T-helper 2 cell treated with Interferon-gamma antibody and Interleukin-4, amounts not matched to agents 5 μg/mL and 100 μg/mL, for 36 hours (primary cell): ENCODE data around the gene KCNJ6.
"Not testable (repeated sequence)": the region's sequence is repeated elsewhere in the genome, so short reads cannot be mapped to it uniquely, and the experiment has no call there.

Experiments
- DNase-seq: peaks from one replicate; pipeline ENCODE4 v3.0.0; 2021; ENCODE audit warnings: low spot score
- H3K27ac Mint-ChIP-seq: one replicate; pipeline ENCODE4 v1.8.0; 2021; ENCODE audit warnings: mild to moderate bottlenecking, mixed read lengths
- H3K27me3 Mint-ChIP-seq: one replicate; pipeline ENCODE4 v1.8.0; 2021; ENCODE audit warnings: low read depth, mixed read lengths
- H3K36me3 Mint-ChIP-seq: one replicate; pipeline ENCODE4 v1.8.0; 2021; ENCODE audit warnings: low read depth, mixed read lengths
- H3K4me1 Mint-ChIP-seq: one replicate; pipeline ENCODE4 v1.8.0; 2021; ENCODE audit warnings: low read depth, mixed read lengths
- H3K4me3 Mint-ChIP-seq: one replicate; pipeline ENCODE4 v1.8.0; 2022; ENCODE audit warnings: mild to moderate bottlenecking, moderate library complexity, mixed read lengths
- H3K9me3 Mint-ChIP-seq: one replicate; pipeline ENCODE4 v1.8.0; 2021; ENCODE audit warnings: mixed read lengths

KCNJ6 gene

DNA sequence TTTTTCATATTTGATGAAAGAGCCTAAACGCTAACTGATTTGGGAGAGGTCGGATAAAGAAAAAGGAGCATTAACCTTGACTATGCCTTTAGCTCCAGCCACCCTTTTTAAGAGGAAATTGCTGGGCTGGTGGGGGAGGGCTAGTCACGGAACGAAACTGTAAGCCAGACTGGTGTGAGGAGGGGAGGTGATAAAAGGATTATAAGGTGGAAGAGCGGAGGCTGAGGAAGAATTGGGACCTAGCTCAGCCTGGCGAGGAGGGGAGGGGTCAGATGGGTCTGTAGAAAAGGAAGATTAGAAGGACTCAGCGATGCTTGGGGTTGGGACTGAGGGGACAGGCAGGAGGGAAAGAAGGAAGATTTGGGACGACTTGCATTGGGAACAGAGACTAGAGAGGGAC lies 325.4 kb downstream of the KCNJ6 start:
- DNase-seq, H3K9me3 Mint-ChIP-seq, H3K27ac Mint-ChIP-seq, H3K4me1 Mint-ChIP-seq, H3K36me3 Mint-ChIP-seq, H3K4me3 Mint-ChIP-seq, H3K27me3 Mint-ChIP-seq: not testable (repeated sequence)

DNA sequence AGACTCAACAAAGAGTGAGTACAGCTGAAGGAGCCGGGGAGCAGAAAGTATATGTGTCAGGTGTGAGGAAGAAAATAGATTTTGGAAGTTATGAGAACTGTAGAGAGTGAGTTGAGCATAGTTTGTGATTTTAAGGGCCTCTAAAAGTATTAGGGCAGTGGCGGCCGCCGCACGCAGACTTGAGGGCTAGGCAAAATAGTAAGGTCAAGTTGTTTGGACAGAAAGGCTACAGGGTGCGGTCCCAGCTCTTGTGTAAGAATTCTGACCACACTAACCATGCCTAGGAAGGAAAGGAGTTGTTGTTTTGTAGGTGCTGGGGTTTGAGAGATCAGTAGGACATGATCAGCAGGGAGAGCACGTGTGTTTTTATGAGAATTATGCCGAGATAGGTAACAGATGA lies 327.6 kb downstream of the KCNJ6 start:
- not testable (repeated sequence) for H3K4me1 Mint-ChIP-seq, H3K27me3 Mint-ChIP-seq, H3K9me3 Mint-ChIP-seq, H3K27ac Mint-ChIP-seq, H3K36me3 Mint-ChIP-seq, DNase-seq, H3K4me3 Mint-ChIP-seq

DNA sequence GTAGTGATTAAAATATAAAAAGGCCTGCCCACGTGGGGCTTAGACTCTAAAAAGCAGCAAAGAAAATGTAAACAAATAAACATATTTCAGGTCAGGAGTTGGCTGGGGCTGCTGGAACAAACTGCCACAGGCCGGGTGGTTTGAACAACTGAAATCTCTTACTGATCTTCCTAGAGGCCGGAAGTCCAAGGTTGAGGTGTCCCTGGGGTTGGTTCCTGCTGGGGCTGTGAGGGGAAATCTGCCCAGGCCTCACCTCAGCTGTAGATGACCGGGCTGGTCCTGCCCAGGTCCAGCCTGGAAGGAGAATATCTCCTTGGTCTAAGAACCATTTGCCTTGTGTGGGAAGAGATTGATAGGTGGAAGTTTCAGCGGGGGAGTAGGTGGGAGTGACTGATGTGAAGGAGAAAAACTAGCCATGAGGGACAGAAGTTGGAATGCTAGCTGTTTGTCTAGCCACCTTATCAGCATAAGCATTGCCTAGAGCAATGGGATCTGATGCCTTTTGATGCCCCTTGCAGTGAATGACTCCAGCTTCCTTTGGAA lies 328.6 kb downstream of the KCNJ6 start:
- H3K27ac Mint-ChIP-seq, result no peak overlapping the region
- no peaks in the 10 kb centered on the region for H3K4me1 Mint-ChIP-seq
- no peaks in the 10 kb centered on the region for H3K9me3 Mint-ChIP-seq
- DNase-seq, result no peak
- H3K4me3 Mint-ChIP-seq, result no peak overlapping the region
- H3K36me3 Mint-ChIP-seq, result no peaks in the 10 kb centered on the region
- H3K27me3 Mint-ChIP-seq, result peaks cover 4% of the 10 kb centered on the region

DNA sequence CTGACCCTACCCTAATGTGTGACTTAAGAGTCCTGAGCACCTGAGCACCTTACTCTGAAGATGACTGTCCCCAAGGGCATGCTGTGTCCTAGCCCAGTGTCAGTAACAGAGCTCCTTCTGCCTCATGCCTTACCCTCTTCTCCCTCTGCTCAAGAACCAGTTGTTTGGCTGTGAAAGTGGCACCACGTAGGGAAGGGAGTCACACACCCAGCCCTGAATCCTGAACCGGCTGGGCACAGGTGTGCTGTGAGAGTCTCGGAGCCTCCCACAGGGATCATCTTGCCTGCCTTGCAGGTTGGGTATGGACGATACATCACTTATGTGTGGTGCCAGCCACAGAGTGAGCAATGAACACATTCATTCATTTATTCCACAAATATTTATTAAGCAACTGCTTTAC lies 329.1 kb downstream of the KCNJ6 start:
- Mint-ChIP-seq H3K27ac (no peak overlapping the region), H3K9me3 (no peaks in the 10 kb centered on the region), H3K27me3 (peaks cover 4% of the 10 kb centered on the region), H3K4me3 (no peak overlapping the region), H3K4me1 (no peaks in the 10 kb centered on the region), H3K36me3 (no peaks in the 10 kb centered on the region)
- no peak for DNase-seq

DNA sequence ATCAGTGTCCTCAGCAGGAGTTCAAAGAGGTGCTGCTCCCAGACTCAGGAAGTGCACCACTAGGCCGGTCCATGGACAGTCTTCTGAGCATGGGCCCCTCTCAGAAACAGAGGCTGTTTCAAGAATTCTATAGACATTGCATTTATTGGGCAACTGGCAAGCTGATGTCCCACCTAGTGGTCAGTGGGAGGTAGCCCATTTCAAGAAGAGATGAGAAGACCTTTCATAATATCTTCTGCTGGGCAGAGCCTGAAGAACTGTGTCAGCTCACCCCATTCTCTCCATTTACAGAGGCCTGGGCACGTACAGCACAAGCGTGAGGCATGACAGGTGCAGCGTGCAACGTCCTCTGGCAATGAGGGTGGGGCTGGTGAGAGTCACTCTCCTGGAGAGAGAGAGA lies 333.7 kb downstream of the KCNJ6 start:
- DNase-seq, result no peak
- H3K27me3 Mint-ChIP-seq, result peaks cover 17% of the 10 kb centered on the region
- H3K4me3 Mint-ChIP-seq, result no peak overlapping the region
- H3K4me1 Mint-ChIP-seq, result no peaks in the 10 kb centered on the region
- H3K9me3 Mint-ChIP-seq, result peaks cover 17% of the 10 kb centered on the region
- no peak overlapping the region for H3K27ac Mint-ChIP-seq
- peaks cover 2% of the 10 kb centered on the region for H3K36me3 Mint-ChIP-seq

DNA sequence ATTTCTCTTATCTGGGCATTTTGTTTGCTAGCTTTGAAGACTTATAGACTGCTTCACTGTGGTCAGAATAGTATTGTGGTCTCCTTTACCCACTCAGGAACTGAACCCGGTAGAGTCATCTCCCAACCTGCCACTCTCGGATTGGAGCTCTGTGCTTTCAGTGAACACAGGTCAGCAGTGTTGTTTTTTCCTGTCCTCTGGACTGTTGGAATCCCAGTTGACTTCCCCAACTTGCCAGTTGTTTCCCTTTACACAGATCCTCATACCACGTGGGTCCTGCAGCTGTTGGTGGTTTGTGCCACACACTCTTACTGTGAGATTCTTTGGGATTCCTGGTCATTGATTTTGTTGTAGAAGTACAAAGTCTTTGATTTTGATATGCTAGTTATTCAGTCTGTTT lies 335.6 kb downstream of the KCNJ6 start:
- Mint-ChIP-seq H3K27me3 (peaks cover 13% of the 10 kb centered on the region), H3K4me3 (no peak overlapping the region), H3K36me3 (peaks cover 2% of the 10 kb centered on the region), H3K4me1 (no peaks in the 10 kb centered on the region), H3K27ac (no peak overlapping the region), H3K9me3 (peaks cover 17% of the 10 kb centered on the region)
- DNase-seq, result no peak

DNA sequence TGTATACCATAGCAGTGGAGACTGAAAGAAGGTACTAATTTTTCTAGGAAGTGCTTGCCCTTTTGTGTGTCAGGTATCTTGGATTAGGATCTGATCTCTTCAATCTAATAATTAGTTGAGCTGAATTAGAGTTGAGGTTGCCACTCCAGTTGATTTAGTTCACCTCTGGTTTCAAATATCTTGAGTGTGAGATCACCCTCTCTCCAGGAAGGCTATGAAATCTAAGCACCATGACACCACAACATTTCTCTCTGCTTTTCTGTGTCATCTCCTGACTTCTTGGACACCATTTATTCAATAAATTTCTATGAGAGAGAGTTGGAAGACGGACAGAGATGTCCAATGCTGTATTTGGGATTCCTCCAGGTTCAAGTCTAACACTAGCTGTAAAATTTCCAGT lies 336.9 kb downstream of the KCNJ6 start:
- Mint-ChIP-seq H3K4me1 (no peaks in the 10 kb centered on the region), H3K27me3 (peaks cover 13% of the 10 kb centered on the region), H3K27ac (no peak overlapping the region), H3K36me3 (peaks cover 2% of the 10 kb centered on the region), H3K9me3 (peaks cover 17% of the 10 kb centered on the region), H3K4me3 (no peak overlapping the region)
- no peak for DNase-seq

DNA sequence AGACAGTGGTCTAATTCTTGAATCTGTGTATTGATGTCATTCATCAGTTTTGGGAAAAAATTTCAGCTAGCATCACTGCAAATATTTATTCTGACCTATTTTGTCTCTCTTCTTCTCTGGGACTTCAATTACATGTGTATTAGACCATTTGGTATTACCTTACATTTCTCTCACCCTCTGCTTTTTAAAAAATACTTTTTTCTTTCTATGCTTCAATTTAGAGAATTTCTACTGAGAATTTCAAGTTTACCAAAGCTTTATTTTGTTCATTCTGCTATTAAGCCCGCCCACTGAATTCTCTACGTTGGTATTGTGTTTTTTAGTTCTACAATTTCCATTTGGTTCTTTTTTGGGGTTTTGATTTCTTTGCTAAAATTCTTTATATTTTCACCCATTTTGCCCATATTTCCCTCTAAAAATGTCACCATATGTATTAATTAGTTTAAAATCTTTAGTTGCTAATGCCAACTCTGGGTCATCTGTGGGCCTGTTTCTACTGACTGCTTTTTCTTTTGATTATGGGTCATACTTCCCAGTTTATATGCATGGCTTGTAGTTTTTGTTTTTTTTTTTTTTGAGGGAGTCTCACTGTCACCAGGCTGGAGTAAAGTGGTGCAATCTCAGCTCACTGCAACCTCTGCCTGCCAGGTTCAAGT lies 337.7 kb downstream of the KCNJ6 start:
- no peak for DNase-seq
- Mint-ChIP-seq H3K4me1 (no peaks in the 10 kb centered on the region), H3K27ac (no peak overlapping the region), H3K36me3 (peaks cover 2% of the 10 kb centered on the region), H3K4me3 (no peak overlapping the region), H3K9me3 (peaks cover 17% of the 10 kb centered on the region), H3K27me3 (peaks cover 13% of the 10 kb centered on the region)

DNA sequence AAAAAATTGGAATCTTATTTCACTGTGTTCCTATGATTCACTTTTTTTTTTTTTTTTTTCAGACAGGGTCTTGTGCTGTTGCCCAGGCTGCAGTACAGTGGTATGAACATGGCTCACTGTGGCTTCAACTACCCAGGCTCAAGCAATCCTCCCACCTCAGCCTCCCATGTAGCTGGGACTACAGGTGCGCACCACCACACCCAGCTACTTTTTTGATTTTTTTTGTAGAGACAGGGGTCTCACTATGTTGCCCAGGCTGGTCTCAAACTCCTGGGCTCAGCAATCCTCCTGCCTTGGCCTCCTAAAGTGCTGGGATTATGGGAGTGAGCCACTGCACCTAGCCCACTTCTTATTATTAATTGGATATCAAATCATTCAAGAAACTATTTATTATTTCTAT lies 339.3 kb downstream of the KCNJ6 start:
- H3K4me1 Mint-ChIP-seq, H3K27ac Mint-ChIP-seq, DNase-seq, H3K36me3 Mint-ChIP-seq, H3K4me3 Mint-ChIP-seq: not testable (repeated sequence)
- Mint-ChIP-seq H3K27me3 (peaks cover 15% of the 10 kb centered on the region), H3K9me3 (peaks cover 17% of the 10 kb centered on the region)

DNA sequence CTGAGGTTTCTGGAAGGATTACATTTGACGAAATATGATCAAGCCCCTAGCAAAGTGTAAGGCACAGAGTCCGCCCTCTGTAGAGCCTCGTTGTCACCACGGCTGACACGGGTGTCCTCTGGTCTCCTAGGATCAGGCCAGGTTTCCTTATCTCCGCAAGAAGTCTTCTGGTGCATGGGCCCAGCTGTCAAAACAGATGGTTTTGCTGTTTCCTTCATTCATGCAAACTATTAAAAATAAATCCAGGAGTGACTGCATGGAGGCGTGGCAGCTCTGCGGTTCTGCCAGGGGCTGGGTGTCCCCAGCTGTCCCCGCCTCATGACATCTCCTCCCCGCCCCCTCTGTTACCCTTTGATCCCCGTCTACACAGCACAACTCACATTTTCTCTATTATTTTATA lies 340.7 kb downstream of the KCNJ6 start:
- DNase-seq, result no peak
- H3K36me3 Mint-ChIP-seq, result peaks cover 2% of the 10 kb centered on the region
- H3K9me3 Mint-ChIP-seq, result peaks cover 17% of the 10 kb centered on the region
- peaks cover 17% of the 10 kb centered on the region for H3K27me3 Mint-ChIP-seq
- H3K4me1 Mint-ChIP-seq, result no peaks in the 10 kb centered on the region
- H3K27ac Mint-ChIP-seq, result no peak overlapping the region
- no peak overlapping the region for H3K4me3 Mint-ChIP-seq

DNA sequence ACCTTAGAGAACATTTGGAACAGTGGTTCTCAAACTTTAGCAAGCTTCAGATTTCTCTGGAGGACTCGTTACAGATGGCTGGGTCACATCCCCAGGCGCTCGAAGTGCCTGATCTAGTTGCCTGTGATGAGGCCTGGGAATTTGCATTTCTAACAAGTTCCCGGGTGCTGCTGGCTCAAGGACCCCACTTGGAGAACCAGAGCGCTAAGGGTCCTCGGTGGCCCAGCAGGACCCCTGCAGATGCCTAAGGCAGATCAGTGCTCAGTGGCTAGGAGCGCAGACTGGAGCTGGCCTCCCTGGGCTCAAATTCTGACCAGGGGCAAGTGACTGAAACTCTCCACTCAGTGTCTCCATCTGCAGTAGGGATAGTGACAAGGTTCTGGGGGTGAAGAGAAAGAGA lies 341.5 kb downstream of the KCNJ6 start:
- Mint-ChIP-seq H3K27ac (no peak overlapping the region), H3K4me1 (no peaks in the 10 kb centered on the region), H3K27me3 (peaks cover 17% of the 10 kb centered on the region)

DNA sequence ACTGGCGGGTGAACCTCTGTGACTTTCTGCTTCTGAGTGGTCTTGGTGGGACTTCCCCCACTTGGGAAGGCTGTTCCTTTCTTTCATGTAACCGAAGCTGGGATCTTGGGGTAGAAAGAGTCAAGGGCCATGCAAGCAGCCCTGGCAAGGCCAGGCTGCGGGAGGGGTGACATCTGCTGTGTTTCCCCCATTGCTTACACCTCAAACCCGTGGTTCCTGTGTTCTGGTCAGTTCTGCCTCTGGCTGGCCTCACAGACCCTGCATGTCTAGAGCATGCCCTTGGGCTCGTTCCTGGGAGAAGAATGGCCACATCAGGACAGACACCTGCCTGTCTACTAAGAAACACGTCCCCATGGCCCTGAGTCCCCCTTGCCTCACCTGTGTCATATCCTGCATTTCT lies 341.9 kb downstream of the KCNJ6 start:
- H3K9me3 Mint-ChIP-seq, result peaks cover 14% of the 10 kb centered on the region
- H3K27ac Mint-ChIP-seq, result no peak overlapping the region
- H3K27me3 Mint-ChIP-seq, result peaks cover 17% of the 10 kb centered on the region

More for the DNA sequence above, 341.5 kb downstream of the KCNJ6 start:
- DNase-seq, result no peak
- Mint-ChIP-seq H3K4me3 (no peak overlapping the region), H3K36me3 (peaks cover 2% of the 10 kb centered on the region), H3K9me3 (peaks cover 17% of the 10 kb centered on the region)

DNA sequence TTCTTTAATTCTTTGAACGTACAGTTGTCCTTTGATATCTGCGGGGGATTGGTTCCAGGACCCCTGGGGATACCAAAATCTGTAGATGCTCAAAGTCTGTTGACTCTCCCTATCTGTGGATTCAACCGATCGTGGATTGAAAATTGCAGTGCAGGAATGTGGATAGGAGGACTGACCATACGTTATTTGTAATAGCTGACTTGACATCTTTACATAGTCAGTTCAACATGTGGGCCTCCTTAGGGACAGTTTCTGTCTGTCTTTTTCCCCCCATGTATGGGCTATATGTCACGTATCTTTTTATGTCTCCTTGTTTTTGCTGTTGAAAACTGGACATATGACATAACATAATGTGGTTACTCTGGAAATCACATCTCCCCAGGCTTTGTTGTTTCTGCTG lies 344.8 kb downstream of the KCNJ6 start:
- no peaks in the 10 kb centered on the region for H3K36me3 Mint-ChIP-seq
- H3K9me3 Mint-ChIP-seq, result no peaks in the 10 kb centered on the region

More for the DNA sequence above, 341.9 kb downstream of the KCNJ6 start:
- H3K4me1 Mint-ChIP-seq, result no peaks in the 10 kb centered on the region
- no peak overlapping the region for H3K4me3 Mint-ChIP-seq
- DNase-seq, result no peak
- peaks cover 2% of the 10 kb centered on the region for H3K36me3 Mint-ChIP-seq

DNA sequence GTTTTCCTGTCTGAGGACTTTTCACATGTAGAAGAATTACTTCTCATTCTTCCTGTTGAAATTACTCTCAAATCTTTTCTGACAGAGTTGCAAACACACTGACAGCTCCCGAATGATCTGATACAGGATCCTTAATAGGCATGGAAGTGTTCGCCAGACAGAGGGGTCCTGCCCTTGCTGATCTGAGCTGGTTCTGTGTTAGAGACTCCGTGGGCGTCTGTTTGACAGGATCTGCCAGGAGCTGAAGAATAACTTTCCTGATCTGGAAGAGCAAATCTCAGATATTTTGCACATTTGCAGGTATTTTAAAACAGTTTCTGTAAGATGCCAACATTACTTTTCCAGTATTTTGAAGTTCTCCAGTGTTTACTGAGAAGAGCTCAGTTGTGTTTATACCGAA lies 347.3 kb downstream of the KCNJ6 start:
- H3K9me3 Mint-ChIP-seq, result no peaks in the 10 kb centered on the region
- H3K27ac Mint-ChIP-seq, result no peak overlapping the region
- peaks cover 15% of the 10 kb centered on the region for H3K27me3 Mint-ChIP-seq
- H3K36me3 Mint-ChIP-seq, result no peaks in the 10 kb centered on the region
- DNase-seq, result no peak
- no peak overlapping the region for H3K4me3 Mint-ChIP-seq
- H3K4me1 Mint-ChIP-seq, result peaks cover 9% of the 10 kb centered on the region

More for the DNA sequence above, 344.8 kb downstream of the KCNJ6 start:
- Mint-ChIP-seq H3K4me3 (no peak overlapping the region), H3K4me1 (no peaks in the 10 kb centered on the region), H3K27me3 (peaks cover 15% of the 10 kb centered on the region), H3K27ac (no peak overlapping the region)
- no peak for DNase-seq

DNA sequence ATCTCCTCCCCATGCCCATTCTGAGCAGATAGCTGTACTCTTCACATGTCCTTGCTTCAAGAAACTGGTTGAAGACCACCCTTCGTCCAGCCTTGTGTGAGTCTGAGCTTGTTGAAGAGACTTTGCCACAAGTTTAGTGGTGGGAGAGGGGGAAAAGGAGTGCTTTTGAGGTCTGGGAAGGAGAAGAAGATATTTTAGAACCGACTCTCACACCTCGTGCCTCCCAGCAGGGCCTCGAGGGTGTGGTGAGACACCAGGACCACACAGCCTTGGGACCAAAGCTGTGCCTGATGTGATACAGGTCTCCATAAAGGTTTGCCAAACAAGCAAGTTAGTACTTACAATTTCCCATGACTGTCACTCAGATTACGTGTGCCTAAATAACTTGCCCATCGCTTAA lies 347.8 kb downstream of the KCNJ6 start:
- Mint-ChIP-seq H3K36me3 (no peaks in the 10 kb centered on the region), H3K27me3 (peaks cover 15% of the 10 kb centered on the region), H3K4me1 (peaks cover 9% of the 10 kb centered on the region), H3K4me3 (no peak overlapping the region), H3K27ac (no peak overlapping the region), H3K9me3 (no peaks in the 10 kb centered on the region)
- DNase-seq, result no peak
